GM23338 (cell line): ENCODE results near the gene IZUMO2.

Experiments used
- CREB1 ChIP-seq: fragments of 250-450 bp; sonication (Bioruptor Pico); IDR thresholded peaks from 2 replicates; pipeline ENCODE4 v1.5.0; 2020; ENCODE audit warnings: low read depth, mild to moderate bottlenecking, moderate library complexity
- EZH2 ChIP-seq: fragments of 200-600 bp; sonication (generic); IDR thresholded peaks from one replicate; pipeline ENCODE4 v1.8.0; 2017; ENCODE audit warnings: antibody characterized with exemption, mild to moderate bottlenecking, low read depth; ENCODE audit not compliant: unreplicated experiment
- EZH2phosphoT487 ChIP-seq: fragments of 200-600 bp; sonication (generic); IDR thresholded peaks from one replicate; pipeline ENCODE4 v1.8.1; 2018; ENCODE audit warnings: antibody characterized with exemption; ENCODE audit not compliant: unreplicated experiment
- JUNB ChIP-seq: IDR thresholded peaks from one replicate; pipeline ENCODE4 v1.6.1; 2016; ENCODE audit warnings: antibody characterized with exemption; ENCODE audit not compliant: unreplicated experiment
- NANOG ChIP-seq: IDR thresholded peaks from 2 replicates; pipeline ENCODE4 v1.6.1; 2016; ENCODE audit warnings: antibody characterized with exemption, borderline replicate concordance
- POLR2AphosphoS5 ChIP-seq: IDR thresholded peaks from 2 replicates; pipeline ENCODE4 v1.6.1; 2016; ENCODE audit warnings: antibody characterized with exemption, low read depth
- STAT1 ChIP-seq: IDR thresholded peaks from one replicate; pipeline ENCODE4 v1.6.1; 2016; ENCODE audit warnings: antibody characterized with exemption; ENCODE audit not compliant: unreplicated experiment
- ZNF114 ChIP-seq: fragments of 250-450 bp; sonication (Bioruptor Pico); IDR thresholded peaks from 2 replicates; pipeline ENCODE4 v1.5.0; 2020; ENCODE audit warnings: mild to moderate bottlenecking, moderate library complexity
- ZNF331 ChIP-seq: fragments of 250-450 bp; sonication (Bioruptor Pico); IDR thresholded peaks from 2 replicates; pipeline ENCODE4 v1.5.0; 2020; ENCODE audit warnings: low read depth, mild to moderate bottlenecking, moderate library complexity
- TF ChIP-seq, protein P1 (sequence below), 2 experiments: fragments of 200-600 bp in 1 of 2; sonication (generic) in 1 of 2; conservative IDR thresholded peaks; 2 replicates each; pipeline versions ENCODE4 v1.5.1 to v1.6.1; 2016 to 2017; ENCODE audit warnings: antibody characterized with exemption in 2 of 2, low read depth in 2 of 2, mild to moderate bottlenecking in 2 of 2, moderate library complexity in 1 of 2
- TF ChIP-seq, protein P2 (sequence below): fragments of 250-450 bp; sonication (Bioruptor Pico); IDR thresholded peaks from 2 replicates; pipeline ENCODE4 v1.5.0; 2020; ENCODE audit warnings: mild to moderate bottlenecking, moderate library complexity
- TF ChIP-seq, protein P3 (sequence below): IDR thresholded peaks from one replicate; pipeline ENCODE4 v1.6.1; 2018; ENCODE audit warnings: antibody characterized with exemption; ENCODE audit not compliant: unreplicated experiment
- TF ChIP-seq, protein P4 (sequence below): IDR thresholded peaks from 2 replicates; pipeline ENCODE4 v1.6.1; 2016; ENCODE audit warnings: antibody characterized with exemption

DNA sequence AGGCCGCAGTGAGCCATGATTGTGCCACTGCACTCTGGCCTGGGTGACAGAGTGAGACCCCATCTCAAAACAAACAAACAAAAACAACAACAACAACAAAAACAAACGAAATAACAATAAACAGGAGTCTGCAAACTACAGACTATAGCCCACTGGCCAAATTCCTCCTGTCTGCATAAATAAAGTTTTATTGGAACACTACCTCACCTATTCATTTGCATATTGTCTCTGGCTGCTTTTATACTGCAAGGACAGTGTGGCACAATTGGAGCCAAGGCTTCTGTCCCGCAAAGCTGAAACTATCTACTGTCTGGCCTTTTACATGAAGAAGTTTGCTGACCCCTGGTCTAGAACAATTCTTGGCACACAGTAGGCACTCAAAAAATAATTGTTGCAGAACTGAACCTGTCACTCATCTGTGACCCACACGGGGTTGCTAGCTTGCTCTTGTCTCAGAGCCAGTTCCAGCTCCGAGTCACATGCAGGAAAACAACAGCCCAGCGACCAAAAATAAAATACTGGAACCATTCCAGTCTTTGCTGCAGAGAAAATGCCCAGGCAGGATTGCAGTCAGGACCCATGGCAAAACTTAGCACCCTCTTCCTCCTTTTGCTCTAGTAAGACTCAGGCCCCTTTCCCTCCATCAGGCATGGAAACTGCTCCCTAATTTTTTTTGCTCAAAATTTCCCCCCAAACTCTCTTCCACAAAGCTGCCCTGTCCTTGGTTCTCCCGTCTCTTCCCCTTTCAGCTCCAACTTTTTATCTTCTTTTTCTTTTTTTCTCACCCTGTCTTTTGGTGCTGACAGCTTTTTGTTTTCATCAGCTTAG is 35.6 kb upstream of the IZUMO2 start:
- TF ChIP-seq, protein P1, sequence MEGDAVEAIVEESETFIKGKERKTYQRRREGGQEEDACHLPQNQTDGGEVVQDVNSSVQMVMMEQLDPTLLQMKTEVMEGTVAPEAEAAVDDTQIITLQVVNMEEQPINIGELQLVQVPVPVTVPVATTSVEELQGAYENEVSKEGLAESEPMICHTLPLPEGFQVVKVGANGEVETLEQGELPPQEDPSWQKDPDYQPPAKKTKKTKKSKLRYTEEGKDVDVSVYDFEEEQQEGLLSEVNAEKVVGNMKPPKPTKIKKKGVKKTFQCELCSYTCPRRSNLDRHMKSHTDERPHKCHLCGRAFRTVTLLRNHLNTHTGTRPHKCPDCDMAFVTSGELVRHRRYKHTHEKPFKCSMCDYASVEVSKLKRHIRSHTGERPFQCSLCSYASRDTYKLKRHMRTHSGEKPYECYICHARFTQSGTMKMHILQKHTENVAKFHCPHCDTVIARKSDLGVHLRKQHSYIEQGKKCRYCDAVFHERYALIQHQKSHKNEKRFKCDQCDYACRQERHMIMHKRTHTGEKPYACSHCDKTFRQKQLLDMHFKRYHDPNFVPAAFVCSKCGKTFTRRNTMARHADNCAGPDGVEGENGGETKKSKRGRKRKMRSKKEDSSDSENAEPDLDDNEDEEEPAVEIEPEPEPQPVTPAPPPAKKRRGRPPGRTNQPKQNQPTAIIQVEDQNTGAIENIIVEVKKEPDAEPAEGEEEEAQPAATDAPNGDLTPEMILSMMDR (conservative IDR thresholded peaks at IDR 0.05; ENCODE audit: low read depth in 2 of 2): no peak
- TF ChIP-seq CREB1 (CRISPR knock-in tag): no peak
- TF ChIP-seq ZNF331: no peak
- TF ChIP-seq EZH2phosphoT487: no peak
- no peak for TF ChIP-seq EZH2
- no peak for TF ChIP-seq POLR2AphosphoS5
- TF ChIP-seq STAT1: no peak
- TF ChIP-seq ZNF114: no peak
- TF ChIP-seq, protein P2, sequence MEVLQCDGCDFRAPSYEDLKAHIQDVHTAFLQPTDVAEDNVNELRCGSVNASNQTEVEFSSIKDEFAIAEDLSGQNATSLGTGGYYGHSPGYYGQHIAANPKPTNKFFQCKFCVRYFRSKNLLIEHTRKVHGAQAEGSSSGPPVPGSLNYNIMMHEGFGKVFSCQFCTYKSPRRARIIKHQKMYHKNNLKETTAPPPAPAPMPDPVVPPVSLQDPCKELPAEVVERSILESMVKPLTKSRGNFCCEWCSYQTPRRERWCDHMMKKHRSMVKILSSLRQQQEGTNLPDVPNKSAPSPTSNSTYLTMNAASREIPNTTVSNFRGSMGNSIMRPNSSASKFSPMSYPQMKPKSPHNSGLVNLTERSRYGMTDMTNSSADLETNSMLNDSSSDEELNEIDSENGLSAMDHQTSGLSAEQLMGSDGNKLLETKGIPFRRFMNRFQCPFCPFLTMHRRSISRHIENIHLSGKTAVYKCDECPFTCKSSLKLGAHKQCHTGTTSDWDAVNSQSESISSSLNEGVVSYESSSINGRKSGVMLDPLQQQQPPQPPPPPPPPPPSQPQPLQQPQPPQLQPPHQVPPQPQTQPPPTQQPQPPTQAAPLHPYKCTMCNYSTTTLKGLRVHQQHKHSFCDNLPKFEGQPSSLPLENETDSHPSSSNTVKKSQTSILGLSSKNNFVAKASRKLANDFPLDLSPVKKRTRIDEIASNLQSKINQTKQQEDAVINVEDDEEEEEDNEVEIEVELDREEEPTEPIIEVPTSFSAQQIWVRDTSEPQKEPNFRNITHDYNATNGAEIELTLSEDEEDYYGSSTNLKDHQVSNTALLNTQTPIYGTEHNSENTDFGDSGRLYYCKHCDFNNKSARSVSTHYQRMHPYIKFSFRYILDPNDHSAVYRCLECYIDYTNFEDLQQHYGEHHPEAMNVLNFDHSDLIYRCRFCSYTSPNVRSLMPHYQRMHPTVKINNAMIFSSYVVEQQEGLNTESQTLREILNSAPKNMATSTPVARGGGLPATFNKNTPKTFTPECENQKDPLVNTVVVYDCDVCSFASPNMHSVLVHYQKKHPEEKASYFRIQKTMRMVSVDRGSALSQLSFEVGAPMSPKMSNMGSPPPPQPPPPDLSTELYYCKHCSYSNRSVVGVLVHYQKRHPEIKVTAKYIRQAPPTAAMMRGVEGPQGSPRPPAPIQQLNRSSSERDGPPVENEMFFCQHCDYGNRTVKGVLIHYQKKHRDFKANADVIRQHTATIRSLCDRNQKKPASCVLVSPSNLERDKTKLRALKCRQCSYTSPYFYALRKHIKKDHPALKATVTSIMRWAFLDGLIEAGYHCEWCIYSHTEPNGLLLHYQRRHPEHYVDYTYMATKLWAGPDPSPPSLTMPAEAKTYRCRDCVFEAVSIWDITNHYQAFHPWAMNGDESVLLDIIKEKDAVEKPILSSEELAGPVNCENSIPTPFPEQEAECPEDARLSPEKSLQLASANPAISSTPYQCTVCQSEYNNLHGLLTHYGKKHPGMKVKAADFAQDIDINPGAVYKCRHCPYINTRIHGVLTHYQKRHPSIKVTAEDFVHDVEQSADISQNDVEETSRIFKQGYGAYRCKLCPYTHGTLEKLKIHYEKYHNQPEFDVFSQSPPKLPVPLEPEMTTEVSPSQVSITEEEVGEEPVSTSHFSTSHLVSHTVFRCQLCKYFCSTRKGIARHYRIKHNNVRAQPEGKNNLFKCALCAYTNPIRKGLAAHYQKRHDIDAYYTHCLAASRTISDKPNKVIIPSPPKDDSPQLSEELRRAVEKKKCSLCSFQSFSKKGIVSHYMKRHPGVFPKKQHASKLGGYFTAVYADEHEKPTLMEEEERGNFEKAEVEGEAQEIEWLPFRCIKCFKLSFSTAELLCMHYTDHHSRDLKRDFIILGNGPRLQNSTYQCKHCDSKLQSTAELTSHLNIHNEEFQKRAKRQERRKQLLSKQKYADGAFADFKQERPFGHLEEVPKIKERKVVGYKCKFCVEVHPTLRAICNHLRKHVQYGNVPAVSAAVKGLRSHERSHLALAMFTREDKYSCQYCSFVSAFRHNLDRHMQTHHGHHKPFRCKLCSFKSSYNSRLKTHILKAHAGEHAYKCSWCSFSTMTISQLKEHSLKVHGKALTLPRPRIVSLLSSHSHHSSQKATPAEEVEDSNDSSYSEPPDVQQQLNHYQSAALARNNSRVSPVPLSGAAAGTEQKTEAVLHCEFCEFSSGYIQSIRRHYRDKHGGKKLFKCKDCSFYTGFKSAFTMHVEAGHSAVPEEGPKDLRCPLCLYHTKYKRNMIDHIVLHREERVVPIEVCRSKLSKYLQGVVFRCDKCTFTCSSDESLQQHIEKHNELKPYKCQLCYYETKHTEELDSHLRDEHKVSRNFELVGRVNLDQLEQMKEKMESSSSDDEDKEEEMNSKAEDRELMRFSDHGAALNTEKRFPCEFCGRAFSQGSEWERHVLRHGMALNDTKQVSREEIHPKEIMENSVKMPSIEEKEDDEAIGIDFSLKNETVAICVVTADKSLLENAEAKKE (CRISPR knock-in tag): no peak
- TF ChIP-seq, protein P3, sequence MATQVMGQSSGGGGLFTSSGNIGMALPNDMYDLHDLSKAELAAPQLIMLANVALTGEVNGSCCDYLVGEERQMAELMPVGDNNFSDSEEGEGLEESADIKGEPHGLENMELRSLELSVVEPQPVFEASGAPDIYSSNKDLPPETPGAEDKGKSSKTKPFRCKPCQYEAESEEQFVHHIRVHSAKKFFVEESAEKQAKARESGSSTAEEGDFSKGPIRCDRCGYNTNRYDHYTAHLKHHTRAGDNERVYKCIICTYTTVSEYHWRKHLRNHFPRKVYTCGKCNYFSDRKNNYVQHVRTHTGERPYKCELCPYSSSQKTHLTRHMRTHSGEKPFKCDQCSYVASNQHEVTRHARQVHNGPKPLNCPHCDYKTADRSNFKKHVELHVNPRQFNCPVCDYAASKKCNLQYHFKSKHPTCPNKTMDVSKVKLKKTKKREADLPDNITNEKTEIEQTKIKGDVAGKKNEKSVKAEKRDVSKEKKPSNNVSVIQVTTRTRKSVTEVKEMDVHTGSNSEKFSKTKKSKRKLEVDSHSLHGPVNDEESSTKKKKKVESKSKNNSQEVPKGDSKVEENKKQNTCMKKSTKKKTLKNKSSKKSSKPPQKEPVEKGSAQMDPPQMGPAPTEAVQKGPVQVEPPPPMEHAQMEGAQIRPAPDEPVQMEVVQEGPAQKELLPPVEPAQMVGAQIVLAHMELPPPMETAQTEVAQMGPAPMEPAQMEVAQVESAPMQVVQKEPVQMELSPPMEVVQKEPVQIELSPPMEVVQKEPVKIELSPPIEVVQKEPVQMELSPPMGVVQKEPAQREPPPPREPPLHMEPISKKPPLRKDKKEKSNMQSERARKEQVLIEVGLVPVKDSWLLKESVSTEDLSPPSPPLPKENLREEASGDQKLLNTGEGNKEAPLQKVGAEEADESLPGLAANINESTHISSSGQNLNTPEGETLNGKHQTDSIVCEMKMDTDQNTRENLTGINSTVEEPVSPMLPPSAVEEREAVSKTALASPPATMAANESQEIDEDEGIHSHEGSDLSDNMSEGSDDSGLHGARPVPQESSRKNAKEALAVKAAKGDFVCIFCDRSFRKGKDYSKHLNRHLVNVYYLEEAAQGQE: no peak
- no peak for TF ChIP-seq JUNB
- TF ChIP-seq, protein P4, sequence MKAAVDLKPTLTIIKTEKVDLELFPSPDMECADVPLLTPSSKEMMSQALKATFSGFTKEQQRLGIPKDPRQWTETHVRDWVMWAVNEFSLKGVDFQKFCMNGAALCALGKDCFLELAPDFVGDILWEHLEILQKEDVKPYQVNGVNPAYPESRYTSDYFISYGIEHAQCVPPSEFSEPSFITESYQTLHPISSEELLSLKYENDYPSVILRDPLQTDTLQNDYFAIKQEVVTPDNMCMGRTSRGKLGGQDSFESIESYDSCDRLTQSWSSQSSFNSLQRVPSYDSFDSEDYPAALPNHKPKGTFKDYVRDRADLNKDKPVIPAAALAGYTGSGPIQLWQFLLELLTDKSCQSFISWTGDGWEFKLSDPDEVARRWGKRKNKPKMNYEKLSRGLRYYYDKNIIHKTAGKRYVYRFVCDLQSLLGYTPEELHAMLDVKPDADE: no peak
- TF ChIP-seq NANOG: no peak
